ENCODE results near the gene DNM3. TPM values are rescaled to one million over a fixed set of nuclear protein-coding genes. Genes with fewer than 3 reads are reported as not detected.

The DNM3 gene
- total and polyA plus RNA-seq, 2 donors (not counting 1 experiment from before 2014, with no cell fraction given): 1.0 to 1.3 TPM

- ChIA-PET POLR2A (no interaction called here), CTCF (no interaction called here)
- no peak overlapping the region for H3K4me3 ChIP-seq (ENCODE audit: control extremely low read depth in 1 of 5, extremely low read depth in 1 of 5, insufficient read depth in 1 of 5, low read depth in 2 of 5, low read length in 4 of 5)
- H3K27ac Mint-ChIP-seq: no peak overlapping the region
- H3K4me1 ChIP-seq (ENCODE audit: control insufficient read depth in 2 of 2, insufficient read depth in 2 of 2, low read length in 2 of 2): no peaks in the 10 kb centered on the region
- H3K4me2 ChIP-seq (replicated peaks; ENCODE audit: low read depth, low read length, poor library complexity, severe bottlenecking): no peak overlapping the region
- WGBS (ENCODE audit: insufficient coverage): 100% methylated on average over 1 of the region's 5 CpGs
- no peaks in the 10 kb centered on the region for H3K27me3 Mint-ChIP-seq
- no peak for DNase-seq
- H3K9me3 Mint-ChIP-seq (ENCODE audit: insufficient read depth): no peaks in the 10 kb centered on the region
- no peaks in the 10 kb centered on the region for H3K27me3 ChIP-seq (replicated peaks in 1 of 4; ENCODE audit: control extremely low read depth in 1 of 4, control insufficient read depth in 3 of 4, insufficient read depth in 4 of 4, low read length in 3 of 4)
- no peaks in the 10 kb centered on the region for H3K36me3 ChIP-seq (replicated peaks in 1 of 2; ENCODE audit: control extremely low read depth in 1 of 2, control insufficient read depth in 1 of 2, extremely low read depth in 1 of 2, insufficient read depth in 2 of 2, low read length in 1 of 2)
- no peak overlapping the region for H3K27ac ChIP-seq (ENCODE audit: low read length in 2 of 2)
- H3K79me2 ChIP-seq (ENCODE audit: control insufficient read depth, insufficient read depth, low read length): no peaks in the 10 kb centered on the region
- no peaks in the 10 kb centered on the region for H4K20me1 ChIP-seq (ENCODE audit: control insufficient read depth, insufficient read depth, low read length, poor library complexity, severe bottlenecking)
- no peak overlapping the region for H3K9ac ChIP-seq (ENCODE audit: low read length)
- no peaks in the 10 kb centered on the region for H3K4me1 Mint-ChIP-seq
- H3K4me3 Mint-ChIP-seq: no peak overlapping the region
- no peaks in the 10 kb centered on the region for H3K9me3 ChIP-seq (ENCODE audit: control extremely low read depth in 1 of 3, control insufficient read depth in 2 of 3, insufficient read depth in 1 of 3, low read length in 2 of 3)
- no peak for TF ChIP-seq EZH2 (IDR thresholded peaks at IDR 0.05; ENCODE audit: borderline replicate concordance, insufficient read depth, low read depth, low read length, poor library complexity, severe bottlenecking)
- TF ChIP-seq, protein P1, sequence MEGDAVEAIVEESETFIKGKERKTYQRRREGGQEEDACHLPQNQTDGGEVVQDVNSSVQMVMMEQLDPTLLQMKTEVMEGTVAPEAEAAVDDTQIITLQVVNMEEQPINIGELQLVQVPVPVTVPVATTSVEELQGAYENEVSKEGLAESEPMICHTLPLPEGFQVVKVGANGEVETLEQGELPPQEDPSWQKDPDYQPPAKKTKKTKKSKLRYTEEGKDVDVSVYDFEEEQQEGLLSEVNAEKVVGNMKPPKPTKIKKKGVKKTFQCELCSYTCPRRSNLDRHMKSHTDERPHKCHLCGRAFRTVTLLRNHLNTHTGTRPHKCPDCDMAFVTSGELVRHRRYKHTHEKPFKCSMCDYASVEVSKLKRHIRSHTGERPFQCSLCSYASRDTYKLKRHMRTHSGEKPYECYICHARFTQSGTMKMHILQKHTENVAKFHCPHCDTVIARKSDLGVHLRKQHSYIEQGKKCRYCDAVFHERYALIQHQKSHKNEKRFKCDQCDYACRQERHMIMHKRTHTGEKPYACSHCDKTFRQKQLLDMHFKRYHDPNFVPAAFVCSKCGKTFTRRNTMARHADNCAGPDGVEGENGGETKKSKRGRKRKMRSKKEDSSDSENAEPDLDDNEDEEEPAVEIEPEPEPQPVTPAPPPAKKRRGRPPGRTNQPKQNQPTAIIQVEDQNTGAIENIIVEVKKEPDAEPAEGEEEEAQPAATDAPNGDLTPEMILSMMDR (IDR thresholded peaks at IDR 0.05): no peak
- H2AFZ ChIP-seq (ENCODE audit: insufficient read depth, low read depth, low read length, poor library complexity, severe bottlenecking): no peak overlapping the region
- intact Hi-C loops (cut with micrococcal nuclease): no loop called here
- ATAC-seq (ENCODE audit: low read depth): no peak
Measured at GRCh38 chr1:171919891-171920887, 78.9 kb downstream of the DNM3 start.

DNA sequence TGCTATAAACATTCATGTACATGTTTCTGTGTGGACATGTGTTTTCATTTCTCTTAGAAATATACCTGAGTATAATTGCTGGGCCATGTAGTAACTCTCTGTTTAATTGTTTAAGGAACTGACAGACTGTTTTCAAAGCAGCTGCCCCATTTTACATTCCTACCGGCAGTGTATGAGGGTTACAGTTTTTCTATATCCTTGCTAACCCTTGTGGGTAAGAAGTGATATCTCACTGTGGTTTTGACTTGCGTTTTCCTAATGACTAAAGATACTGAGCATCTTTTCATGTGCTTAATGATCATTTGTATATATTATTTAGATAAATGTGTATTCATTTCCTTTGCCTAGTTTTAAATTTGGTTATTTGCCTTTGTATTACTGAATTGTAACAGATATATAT is 81.7 kb downstream of the DNM3 start:
- Histone ChIP-seq H3K36me3 (replicated peaks in 1 of 2; ENCODE audit: control extremely low read depth in 1 of 2, control insufficient read depth in 1 of 2, extremely low read depth in 1 of 2, insufficient read depth in 2 of 2, low read length in 1 of 2) (no peaks in the 10 kb centered on the region), H3K79me2 (ENCODE audit: control insufficient read depth, insufficient read depth, low read length) (no peaks in the 10 kb centered on the region), H3K4me3 (ENCODE audit: control extremely low read depth in 1 of 5, extremely low read depth in 1 of 5, insufficient read depth in 1 of 5, low read depth in 2 of 5, low read length in 4 of 5) (no peak overlapping the region), H4K20me1 (ENCODE audit: control insufficient read depth, insufficient read depth, low read length, poor library complexity, severe bottlenecking) (no peaks in the 10 kb centered on the region), H2AFZ (ENCODE audit: insufficient read depth, low read depth, low read length, poor library complexity, severe bottlenecking) (no peak overlapping the region), H3K4me1 (ENCODE audit: control insufficient read depth in 2 of 2, insufficient read depth in 2 of 2, low read length in 2 of 2) (no peaks in the 10 kb centered on the region), H3K9ac (ENCODE audit: low read length) (no peak overlapping the region), H3K4me2 (replicated peaks; ENCODE audit: low read depth, low read length, poor library complexity, severe bottlenecking) (no peak overlapping the region), H3K27me3 (replicated peaks in 1 of 4; ENCODE audit: control extremely low read depth in 1 of 4, control insufficient read depth in 3 of 4, insufficient read depth in 4 of 4, low read length in 3 of 4) (no peaks in the 10 kb centered on the region), H3K9me3 (ENCODE audit: control extremely low read depth in 1 of 3, control insufficient read depth in 2 of 3, insufficient read depth in 1 of 3, low read length in 2 of 3) (peaks cover 0 to 2% (median 0%) of the 10 kb centered on the region in 3 donors), H3K27ac (ENCODE audit: low read length in 2 of 2) (no peak overlapping the region)
- intact Hi-C loops (cut with micrococcal nuclease): no loop called here
- no peak overlapping the region for H3K4me3 Mint-ChIP-seq
- no peak overlapping the region for H3K27ac Mint-ChIP-seq
- no peaks in the 10 kb centered on the region for H3K4me1 Mint-ChIP-seq
- no peak for ATAC-seq (ENCODE audit: low read depth)
- TF ChIP-seq, protein P1 (IDR thresholded peaks at IDR 0.05): no peak
- no peak for TF ChIP-seq EZH2 (IDR thresholded peaks at IDR 0.05; ENCODE audit: borderline replicate concordance, insufficient read depth, low read depth, low read length, poor library complexity, severe bottlenecking)
- WGBS (ENCODE audit: insufficient coverage): no CpG with 5 or more reads among the region's 2 CpGs
- peaks cover 3% of the 10 kb centered on the region for H3K27me3 Mint-ChIP-seq
- H3K9me3 Mint-ChIP-seq (ENCODE audit: insufficient read depth): no peaks in the 10 kb centered on the region
- no peak for DNase-seq
- ChIA-PET POLR2A (no interaction called here), CTCF (no interaction called here)
